ENCODE results near the gene SLC6A17.

Gene SLC6A17

GRCh38 chr1:110155878-110156522, 5.7 kb downstream of the SLC6A17 start:
- TF ChIP-seq SNAI2 (CRISPR knock-in tag; IDR thresholded peaks at IDR 0.05) (peak; percentile 42; the same call in 1 of the 2 replicates), RARB (CRISPR knock-in tag; IDR thresholded peaks at IDR 0.05) (no peak)

GRCh38 chr1:110158261-110158660, 8.0 kb downstream of the SLC6A17 start:
- ATAC-seq, result no peak
- TF ChIP-seq ZNF565 (CRISPR knock-in tag; conservative IDR thresholded peaks at IDR 0.05; ENCODE audit: low read depth), result no peak
- no peak for TF ChIP-seq SNAI2 (CRISPR knock-in tag; IDR thresholded peaks at IDR 0.05)
- TF ChIP-seq OSR1 (CRISPR knock-in tag; IDR thresholded peaks at IDR 0.05), result no peak
- TF ChIP-seq POU6F1 (CRISPR knock-in tag; IDR thresholded peaks at IDR 0.05; ENCODE audit: borderline replicate concordance, low read depth), result no peak
- no peak for TF ChIP-seq TCF4 (CRISPR knock-in tag; IDR thresholded peaks at IDR 0.05; ENCODE audit: borderline replicate concordance)
- TF ChIP-seq TSHZ2 (CRISPR knock-in tag; IDR thresholded peaks at IDR 0.05), result no peak
- no peak for TF ChIP-seq ZNF8 (CRISPR knock-in tag; IDR thresholded peaks at IDR 0.05)
- no peak for TF ChIP-seq CSDC2 (CRISPR knock-in tag; IDR thresholded peaks at IDR 0.05)

More at GRCh38 chr1:110155878-110156522, 5.7 kb downstream of the SLC6A17 start:
- ATAC-seq, result peak; percentile 70; the same call in 2 of the 3 replicates

- no peak for TF ChIP-seq BACH2 (CRISPR knock-in tag; IDR thresholded peaks at IDR 0.05; ENCODE audit: borderline replicate concordance)
- no peak for TF ChIP-seq PATZ1 (CRISPR knock-in tag; IDR thresholded peaks at IDR 0.05; ENCODE audit: borderline replicate concordance)
- TF ChIP-seq SNAI2 (CRISPR knock-in tag; IDR thresholded peaks at IDR 0.05), result no peak
- no peak for TF ChIP-seq TSHZ2 (CRISPR knock-in tag; IDR thresholded peaks at IDR 0.05)
- TF ChIP-seq ZFP3 (CRISPR knock-in tag; IDR thresholded peaks at IDR 0.05), result no peak
- no peak for TF ChIP-seq TCF4 (CRISPR knock-in tag; IDR thresholded peaks at IDR 0.05; ENCODE audit: borderline replicate concordance)
- TF ChIP-seq CSDC2 (CRISPR knock-in tag; IDR thresholded peaks at IDR 0.05), result no peak
- no peak for TF ChIP-seq ZNF8 (CRISPR knock-in tag; IDR thresholded peaks at IDR 0.05)
- ATAC-seq, result no peak
These were observed 8.9 kb downstream of the SLC6A17 start for GRCh38 chr1:110159168-110159567.

- ATAC-seq, result no peak
- TF ChIP-seq SNAI2 (CRISPR knock-in tag; IDR thresholded peaks at IDR 0.05), result no peak
- no peak for TF ChIP-seq ZFP3 (CRISPR knock-in tag; IDR thresholded peaks at IDR 0.05)
- TF ChIP-seq ISL1 (CRISPR knock-in tag; IDR thresholded peaks at IDR 0.05), result no peak
- TF ChIP-seq ARNTL (CRISPR knock-in tag; IDR thresholded peaks at IDR 0.05; ENCODE audit: borderline replicate concordance, low read depth), result no peak
- no peak for TF ChIP-seq TSHZ2 (CRISPR knock-in tag; IDR thresholded peaks at IDR 0.05)
- TF ChIP-seq ZC3H10 (CRISPR knock-in tag; IDR thresholded peaks at IDR 0.05), result no peak
- no peak for TF ChIP-seq CSDC2 (CRISPR knock-in tag; IDR thresholded peaks at IDR 0.05)
- TF ChIP-seq POU6F1 (CRISPR knock-in tag; IDR thresholded peaks at IDR 0.05; ENCODE audit: borderline replicate concordance, low read depth), result no peak
- TF ChIP-seq RARB (CRISPR knock-in tag; IDR thresholded peaks at IDR 0.05), result no peak
- no peak for TF ChIP-seq ZNF8 (CRISPR knock-in tag; IDR thresholded peaks at IDR 0.05)
- TF ChIP-seq CREB5 (CRISPR knock-in tag; IDR thresholded peaks at IDR 0.05; ENCODE audit: low read depth), result no peak
These were observed 10.3 kb downstream of the SLC6A17 start for GRCh38 chr1:110160538-110161100.
